Chondrocyte (in vitro differentiated cells): ENCODE data around the gene VPS13D. TPM values are rescaled to one million over a fixed set of nuclear protein-coding genes. Genes with fewer than 3 reads are reported as not detected.

Experiments
- DNase-seq: peaks from one replicate; pipeline ENCODE4 v3.0.0; 2021; ENCODE audit warnings: mixed read lengths, low spot score
- H3K27ac Mint-ChIP-seq: one replicate; pipeline ENCODE4 v1.8.0; 2021; ENCODE audit warnings: mild to moderate bottlenecking, moderate library complexity, mixed read lengths; ENCODE audit not compliant: unreplicated experiment
- H3K27me3 Mint-ChIP-seq: 2 replicates; pipeline ENCODE4 v1.8.0; 2021; ENCODE audit warnings: low read depth, mixed read lengths
- H3K36me3 Mint-ChIP-seq: 2 replicates; pipeline ENCODE4 v1.8.0; 2021; ENCODE audit warnings: low read depth, mixed read lengths
- H3K4me1 Mint-ChIP-seq: 2 replicates; pipeline ENCODE4 v1.8.0; 2021; ENCODE audit warnings: low read depth, mild to moderate bottlenecking, mixed read lengths
- H3K4me3 Mint-ChIP-seq: one replicate; pipeline ENCODE4 v1.8.0; 2021; ENCODE audit warnings: mild to moderate bottlenecking, moderate library complexity, mixed read lengths; ENCODE audit not compliant: unreplicated experiment
- H3K9me3 Mint-ChIP-seq: 2 replicates; pipeline ENCODE4 v1.8.0; 2021; ENCODE audit warnings: low read depth, mixed read lengths
- total RNA-seq: library from RNA; stranded (reverse); gene quantifications from 3 replicates; pipeline ENCODE4 v1.2.1, GENCODE V29; 2021
- TF ChIP-seq, protein P1 (sequence below): fragments of 200-600 bp; sonication (generic); IDR thresholded peaks from 2 replicates; pipeline ENCODE4 v1.5.0; 2021; ENCODE audit warnings: antibody characterized with exemption, mild to moderate bottlenecking, moderate library complexity

VPS13D gene
- total RNA-seq, 1 donor from 2014 or later = 40.0 TPM

DNA sequence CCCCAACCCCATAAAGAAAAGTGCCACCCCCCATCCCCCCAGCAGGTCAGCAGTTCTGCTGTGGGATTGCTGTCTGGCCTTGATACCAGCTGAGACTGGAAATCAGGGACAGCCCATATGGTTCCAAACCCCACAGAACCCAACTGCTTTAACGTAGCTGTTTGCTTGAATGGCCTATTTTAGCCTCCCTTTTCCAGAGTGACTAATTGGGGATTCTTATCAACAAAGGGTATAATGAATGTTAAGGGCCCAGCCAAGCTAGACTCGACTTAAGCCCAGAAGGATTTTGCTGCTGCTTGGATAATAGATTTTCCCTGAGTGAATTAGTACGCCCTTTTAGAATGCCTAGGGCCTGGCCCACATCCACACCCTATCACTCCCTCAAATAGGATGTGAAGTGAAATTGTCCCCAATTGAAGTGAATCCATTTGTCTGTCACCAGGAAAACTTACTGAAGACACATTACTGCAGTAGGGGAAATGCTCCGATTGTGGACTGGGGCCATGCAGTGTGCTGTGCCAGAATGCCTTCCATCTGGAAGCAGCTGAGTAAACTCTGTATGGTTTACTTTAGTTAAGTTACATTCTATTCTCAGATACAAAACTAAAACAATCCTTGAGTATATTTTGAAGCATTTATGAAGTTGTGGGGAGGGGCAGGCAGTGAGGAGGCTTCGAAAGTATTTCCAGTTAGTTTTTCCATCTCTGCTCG lies 231.2 kb downstream of the VPS13D start:
- Mint-ChIP-seq H3K27ac (peak overlapping the region; percentile 93), H3K4me1 (peaks cover 82% of the 10 kb centered on the region), H3K27me3 (no peaks in the 10 kb centered on the region), H3K36me3 (peaks cover 12% of the 10 kb centered on the region), H3K9me3 (no peaks in the 10 kb centered on the region), H3K4me3 (peak overlapping the region; percentile 23)
- no peak for DNase-seq
- TF ChIP-seq, protein P1, sequence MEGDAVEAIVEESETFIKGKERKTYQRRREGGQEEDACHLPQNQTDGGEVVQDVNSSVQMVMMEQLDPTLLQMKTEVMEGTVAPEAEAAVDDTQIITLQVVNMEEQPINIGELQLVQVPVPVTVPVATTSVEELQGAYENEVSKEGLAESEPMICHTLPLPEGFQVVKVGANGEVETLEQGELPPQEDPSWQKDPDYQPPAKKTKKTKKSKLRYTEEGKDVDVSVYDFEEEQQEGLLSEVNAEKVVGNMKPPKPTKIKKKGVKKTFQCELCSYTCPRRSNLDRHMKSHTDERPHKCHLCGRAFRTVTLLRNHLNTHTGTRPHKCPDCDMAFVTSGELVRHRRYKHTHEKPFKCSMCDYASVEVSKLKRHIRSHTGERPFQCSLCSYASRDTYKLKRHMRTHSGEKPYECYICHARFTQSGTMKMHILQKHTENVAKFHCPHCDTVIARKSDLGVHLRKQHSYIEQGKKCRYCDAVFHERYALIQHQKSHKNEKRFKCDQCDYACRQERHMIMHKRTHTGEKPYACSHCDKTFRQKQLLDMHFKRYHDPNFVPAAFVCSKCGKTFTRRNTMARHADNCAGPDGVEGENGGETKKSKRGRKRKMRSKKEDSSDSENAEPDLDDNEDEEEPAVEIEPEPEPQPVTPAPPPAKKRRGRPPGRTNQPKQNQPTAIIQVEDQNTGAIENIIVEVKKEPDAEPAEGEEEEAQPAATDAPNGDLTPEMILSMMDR = no peak

DNA sequence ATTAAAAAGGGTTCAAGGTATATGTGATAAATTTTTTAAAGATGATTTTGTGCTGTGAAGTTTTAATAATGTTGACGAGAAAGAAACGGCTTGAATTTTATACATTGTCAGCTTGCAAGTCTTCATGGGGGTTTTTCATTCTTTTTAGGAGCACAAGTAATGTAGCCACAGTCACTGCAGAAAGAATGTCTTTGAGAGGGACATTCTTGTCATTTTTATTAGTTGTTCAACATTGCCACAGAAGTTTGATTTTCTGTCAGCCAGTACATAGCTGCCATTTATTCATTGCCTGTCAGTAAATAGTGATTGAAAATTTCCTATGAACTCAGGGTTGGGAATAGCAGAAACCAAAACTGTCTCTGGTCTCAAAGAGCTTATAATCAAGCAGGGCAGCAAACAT lies 231.9 kb downstream of the VPS13D start:
- TF ChIP-seq, protein P1 = no peak
- Mint-ChIP-seq H3K27me3 (no peaks in the 10 kb centered on the region), H3K4me1 (peaks cover 79% of the 10 kb centered on the region), H3K9me3 (no peaks in the 10 kb centered on the region), H3K27ac (peak overlapping the region; percentile 93), H3K36me3 (peaks cover 10% of the 10 kb centered on the region), H3K4me3 (no peak overlapping the region)
- DNase-seq = no peak

DNA sequence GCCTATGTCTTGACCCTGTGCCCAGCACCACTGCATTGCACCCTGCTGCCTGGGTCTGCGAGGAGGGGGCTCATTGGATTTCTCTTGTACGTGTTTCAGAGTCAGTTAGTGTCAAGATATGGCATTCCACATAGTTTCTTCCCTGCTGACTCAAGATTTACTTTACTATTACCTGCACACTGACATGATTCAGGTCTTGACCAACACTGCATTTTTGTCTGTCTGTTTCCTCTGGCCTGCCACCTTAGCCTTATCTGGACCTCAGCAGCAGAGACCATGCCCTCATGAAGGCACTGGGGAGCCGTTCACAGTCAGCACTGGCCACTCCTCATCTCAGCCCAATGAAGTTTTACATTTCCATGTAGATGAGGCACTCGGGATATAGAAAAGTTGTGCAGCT lies 232.8 kb downstream of the VPS13D start:
- Mint-ChIP-seq H3K4me3 (no peak overlapping the region), H3K4me1 (peaks cover 74% of the 10 kb centered on the region), H3K9me3 (no peaks in the 10 kb centered on the region), H3K27ac (no peak overlapping the region), H3K36me3 (peaks cover 10% of the 10 kb centered on the region), H3K27me3 (no peaks in the 10 kb centered on the region)
- no peak for DNase-seq
- TF ChIP-seq, protein P1 = no peak

DNA sequence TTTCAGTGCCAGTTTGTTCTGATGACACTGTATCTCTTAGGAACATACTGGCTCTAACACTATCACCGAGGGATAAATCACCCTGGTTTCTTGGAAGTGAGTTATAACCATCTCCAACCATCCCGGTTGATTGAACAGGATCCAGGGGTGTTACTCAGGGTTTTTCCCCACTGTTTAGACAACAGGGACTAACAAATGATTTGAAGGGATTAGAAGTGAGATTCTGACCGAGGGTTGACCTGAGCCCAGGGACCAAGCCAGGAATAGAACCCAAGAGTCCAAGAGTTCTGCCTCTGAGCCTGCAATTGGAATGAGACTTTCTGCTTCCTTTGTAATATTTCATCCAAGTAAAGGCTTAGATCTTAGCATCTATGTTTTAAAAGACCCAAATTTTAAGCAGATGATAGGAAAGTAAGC lies 234.2 kb downstream of the VPS13D start:
- Mint-ChIP-seq H3K4me3 (no peak overlapping the region), H3K27me3 (no peaks in the 10 kb centered on the region), H3K4me1 (peaks cover 66% of the 10 kb centered on the region), H3K27ac (peak overlapping the region; percentile 81), H3K36me3 (peaks cover 10% of the 10 kb centered on the region), H3K9me3 (no peaks in the 10 kb centered on the region)
- TF ChIP-seq, protein P1 = no peak
- no peak for DNase-seq

DNA sequence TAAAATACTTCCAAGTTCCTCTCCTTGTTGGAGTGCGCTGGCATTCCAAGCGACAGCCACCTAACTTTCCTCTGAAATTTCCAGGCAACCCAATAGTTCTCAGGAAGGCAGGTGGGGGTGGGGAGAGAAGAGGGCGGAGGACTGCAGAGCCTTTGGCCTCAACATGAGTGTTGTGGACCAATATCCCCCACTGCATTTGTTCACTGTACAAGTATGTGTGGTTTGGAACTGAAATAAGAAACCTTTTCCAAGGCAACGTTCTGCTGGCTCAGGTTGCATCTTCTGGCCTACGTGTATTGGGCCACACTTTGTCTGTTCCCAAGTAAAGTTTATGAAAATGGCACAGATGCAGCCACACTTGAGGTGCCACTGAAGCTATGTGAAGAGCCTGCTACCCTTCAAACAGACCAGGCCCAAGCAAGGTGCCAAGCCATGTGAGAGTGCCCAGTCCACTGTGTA lies 234.8 kb downstream of the VPS13D start:
- Mint-ChIP-seq H3K36me3 (peaks cover 9% of the 10 kb centered on the region), H3K4me1 (peaks cover 64% of the 10 kb centered on the region), H3K27me3 (no peaks in the 10 kb centered on the region), H3K27ac (peak overlapping the region; percentile 81), H3K4me3 (no peak overlapping the region), H3K9me3 (no peaks in the 10 kb centered on the region)
- TF ChIP-seq, protein P1 = no peak
- no peak for DNase-seq
